Activated gamma-delta T cell treated with anti-CD3 and anti-CD28 coated beads, Interleukin-2, amount 50 U/mL, for 16 hours (primary cell): ENCODE measurements around the gene EP400.
"Not testable (repeated sequence)": the region's sequence is repeated elsewhere in the genome, so short reads cannot be mapped to it uniquely, and the experiment has no call there.

Source experiments
- DNase-seq: peaks from one replicate; pipeline ENCODE4 v3.0.0-alpha.2; 2020; ENCODE audit warnings: low read depth

The EP400 gene

GRCh38 chr12:132069336-132069985 lies 119.7 kb downstream of the EP400 start:
- no peak for DNase-seq

- no peak for DNase-seq
Measured at GRCh38 chr12:132070298-132070697, 120.6 kb downstream of the EP400 start.

GRCh38 chr12:132071040-132071810 lies 121.5 kb downstream of the EP400 start:
- no peak for DNase-seq

- DNase-seq: no peak
Measured at GRCh38 chr12:132071830-132072384, 122.2 kb downstream of the EP400 start.

- DNase-seq: no peak
Measured at GRCh38 chr12:132074216-132074615, 124.5 kb downstream of the EP400 start.

GRCh38 chr12:132075026-132075713 lies 125.4 kb downstream of the EP400 start:
- no peak for DNase-seq

GRCh38 chr12:132075714-132076553 lies 126.2 kb downstream of the EP400 start:
- DNase-seq: no peak

GRCh38 chr12:132076711-132077110 lies 127.0 kb downstream of the EP400 start:
- DNase-seq: no peak

GRCh38 chr12:132077322-132078100 lies 127.8 kb downstream of the EP400 start:
- DNase-seq: no peak

GRCh38 chr12:132078190-132078589 lies 128.4 kb downstream of the EP400 start:
- no peak for DNase-seq

- DNase-seq: no peak
Measured at GRCh38 chr12:132079200-132079599, 129.5 kb downstream of the EP400 start.

GRCh38 chr12:132079695-132080094 lies 130.0 kb downstream of the EP400 start:
- DNase-seq: no peak

GRCh38 chr12:132080515-132080914 lies 130.8 kb downstream of the EP400 start:
- DNase-seq: not testable (repeated sequence)

GRCh38 chr12:132081423-132081822 lies 131.7 kb downstream of the EP400 start:
- no peak for DNase-seq

- DNase-seq: no peak
Measured at GRCh38 chr12:132083614-132083940, 133.8 kb downstream of the EP400 start.

- peak; percentile 79 for DNase-seq
Measured at GRCh38 chr12:132083941-132084620, 134.3 kb downstream of the EP400 start.

- DNase-seq: peak; percentile 12
Measured at GRCh38 chr12:132084621-132085290, 135.0 kb downstream of the EP400 start.

- no peak for DNase-seq
Measured at GRCh38 chr12:132085291-132085635, 135.5 kb downstream of the EP400 start.

- DNase-seq: no peak
Measured at GRCh38 chr12:132089407-132089910, 139.7 kb downstream of the EP400 start.
